Omental fat pad (tissue), 4 donors: ENCODE results near the gene SH3RF3. TPM values are rescaled to one million over a fixed set of nuclear protein-coding genes. Genes with fewer than 3 reads are reported as not detected.

Experiments
- ATAC-seq: fragments of 150-250 bp; one replicate; pipeline ENCODE4 v1.9.1; 2016; ENCODE audit warnings: mild to moderate bottlenecking, moderate library complexity; ENCODE audit not compliant: low FRiP score
- DNase-seq: peaks from one replicate; pipeline ENCODE4 v3.0.0-alpha.2; 2019; ENCODE audit warnings: low spot score
- total RNA-seq, 4 donors: library from RNA; depleted of rRNA; stranded (reverse); fragments of >200 nt; gene quantifications; one replicate each; pipeline ENCODE4 v1.1.0, GENCODE V29; 2016
- TF ChIP-seq, protein P1 (sequence below), 3 donors: fragments of 450-650 bp; IDR thresholded peaks; one replicate each; pipeline ENCODE4 v1.5.1; 2016 to 2017; ENCODE audit warnings: antibody characterized with exemption in 3 of 3, mild to moderate bottlenecking in 3 of 3, moderate library complexity in 2 of 3

Gene SH3RF3
- total RNA-seq, 4 donors from 2014 or later, result 6.5 to 16.6 (median 8.6) TPM

DNA sequence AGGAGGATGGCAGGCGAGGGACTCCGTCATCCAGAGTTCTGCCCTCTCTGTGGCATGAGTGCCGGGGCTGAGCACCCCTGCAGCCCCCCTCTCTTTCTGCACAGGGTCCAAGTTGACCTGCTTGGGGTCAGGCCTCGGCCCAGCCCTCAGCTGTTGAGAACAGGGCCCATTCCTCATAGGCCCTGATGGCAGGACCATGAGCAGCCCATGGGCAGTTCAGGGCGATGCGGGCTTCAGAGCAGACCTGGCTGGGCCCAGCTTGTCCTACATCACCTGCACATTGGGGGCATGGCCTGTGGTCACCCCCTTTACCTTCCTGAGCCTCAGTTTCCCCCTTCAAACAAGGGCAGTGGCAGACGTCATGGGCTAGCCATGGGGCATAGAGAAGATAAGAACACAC, 246.7 kb downstream of the SH3RF3 start:
- ATAC-seq (no peak), DNase-seq (no peak)
- TF ChIP-seq, protein P1, sequence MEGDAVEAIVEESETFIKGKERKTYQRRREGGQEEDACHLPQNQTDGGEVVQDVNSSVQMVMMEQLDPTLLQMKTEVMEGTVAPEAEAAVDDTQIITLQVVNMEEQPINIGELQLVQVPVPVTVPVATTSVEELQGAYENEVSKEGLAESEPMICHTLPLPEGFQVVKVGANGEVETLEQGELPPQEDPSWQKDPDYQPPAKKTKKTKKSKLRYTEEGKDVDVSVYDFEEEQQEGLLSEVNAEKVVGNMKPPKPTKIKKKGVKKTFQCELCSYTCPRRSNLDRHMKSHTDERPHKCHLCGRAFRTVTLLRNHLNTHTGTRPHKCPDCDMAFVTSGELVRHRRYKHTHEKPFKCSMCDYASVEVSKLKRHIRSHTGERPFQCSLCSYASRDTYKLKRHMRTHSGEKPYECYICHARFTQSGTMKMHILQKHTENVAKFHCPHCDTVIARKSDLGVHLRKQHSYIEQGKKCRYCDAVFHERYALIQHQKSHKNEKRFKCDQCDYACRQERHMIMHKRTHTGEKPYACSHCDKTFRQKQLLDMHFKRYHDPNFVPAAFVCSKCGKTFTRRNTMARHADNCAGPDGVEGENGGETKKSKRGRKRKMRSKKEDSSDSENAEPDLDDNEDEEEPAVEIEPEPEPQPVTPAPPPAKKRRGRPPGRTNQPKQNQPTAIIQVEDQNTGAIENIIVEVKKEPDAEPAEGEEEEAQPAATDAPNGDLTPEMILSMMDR (IDR thresholded peaks at IDR 0.05), result no peak

DNA sequence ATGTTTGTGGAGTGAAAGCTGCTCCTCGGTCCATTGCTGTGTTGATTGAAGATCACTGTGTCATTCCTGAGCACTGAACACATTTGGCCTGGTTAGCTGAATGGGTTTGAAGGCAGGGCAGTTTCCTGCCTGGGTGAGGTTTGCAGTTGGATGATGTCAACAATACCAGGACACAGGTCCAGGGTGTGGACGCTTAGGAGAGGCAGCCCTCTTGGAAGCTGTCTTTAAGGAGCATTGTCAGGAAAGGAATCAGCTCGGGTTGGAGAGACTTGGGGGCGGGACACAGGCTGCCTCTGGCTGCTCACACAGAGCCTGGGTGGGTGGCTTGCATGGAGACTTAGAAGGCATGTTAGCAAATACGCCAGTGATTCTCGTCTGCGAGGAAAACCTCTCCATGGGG, 247.1 kb downstream of the SH3RF3 start:
- ATAC-seq (no peak), DNase-seq (no peak)
- TF ChIP-seq, protein P1 (IDR thresholded peaks at IDR 0.05), result no peak

DNA sequence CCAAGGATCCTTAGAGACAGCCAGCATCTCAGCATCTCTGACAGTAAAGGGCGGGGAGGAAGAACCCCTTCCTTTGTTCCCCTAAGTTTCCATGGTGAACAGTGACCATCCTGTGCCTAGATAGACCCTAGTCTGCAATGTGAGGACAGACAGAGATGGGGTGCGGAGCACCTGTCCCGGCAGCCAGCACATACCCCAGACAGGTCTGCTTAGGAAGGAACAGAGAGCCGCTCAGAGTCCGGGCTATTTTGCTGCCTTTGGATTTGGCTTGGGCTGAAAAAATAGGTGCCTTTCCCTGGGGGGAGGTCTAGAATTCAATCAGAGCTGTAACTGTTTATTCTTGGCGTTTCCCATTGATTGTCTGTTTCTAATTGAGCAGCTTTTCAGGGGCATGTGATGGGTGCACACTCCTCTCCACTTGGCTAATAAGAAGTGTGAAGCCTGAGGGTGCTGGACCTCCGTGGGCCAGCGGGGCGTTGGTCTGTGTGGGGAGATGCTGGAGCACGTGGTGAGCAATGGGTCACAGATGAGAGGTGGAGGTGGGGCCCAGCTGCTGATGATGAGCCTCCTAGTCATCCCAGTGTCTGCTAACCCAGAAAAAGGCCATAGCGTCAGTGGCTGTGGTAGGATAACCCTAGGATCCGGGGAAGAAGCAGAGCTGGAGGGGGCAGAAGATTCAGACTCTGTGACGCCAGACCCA, 247.9 kb downstream of the SH3RF3 start:
- TF ChIP-seq, protein P1 (IDR thresholded peaks at IDR 0.05), result no peak
- DNase-seq (no peak), ATAC-seq (no peak)

DNA sequence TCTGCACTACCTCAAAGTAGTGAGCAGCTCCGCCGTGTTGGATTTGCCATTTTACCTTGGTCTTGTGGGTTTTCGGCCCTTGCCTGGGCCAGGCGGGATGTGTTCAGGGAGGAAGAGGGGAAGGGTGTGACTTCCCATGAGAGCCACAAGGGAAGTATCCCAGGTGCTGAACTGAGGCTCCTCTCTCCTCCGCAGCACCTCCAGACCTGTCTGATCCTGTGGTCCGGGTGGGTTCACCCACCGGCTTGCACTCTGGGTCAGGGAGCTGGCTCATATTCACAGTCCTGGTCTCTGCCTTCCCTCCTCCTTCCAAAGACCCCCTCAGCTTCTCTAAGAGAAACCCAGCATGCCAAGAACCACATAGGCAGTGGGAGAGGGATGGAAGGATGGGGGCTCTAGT, 249.0 kb downstream of the SH3RF3 start:
- DNase-seq (no peak), ATAC-seq (no peak)
- TF ChIP-seq, protein P1 (IDR thresholded peaks at IDR 0.05), result no peak

DNA sequence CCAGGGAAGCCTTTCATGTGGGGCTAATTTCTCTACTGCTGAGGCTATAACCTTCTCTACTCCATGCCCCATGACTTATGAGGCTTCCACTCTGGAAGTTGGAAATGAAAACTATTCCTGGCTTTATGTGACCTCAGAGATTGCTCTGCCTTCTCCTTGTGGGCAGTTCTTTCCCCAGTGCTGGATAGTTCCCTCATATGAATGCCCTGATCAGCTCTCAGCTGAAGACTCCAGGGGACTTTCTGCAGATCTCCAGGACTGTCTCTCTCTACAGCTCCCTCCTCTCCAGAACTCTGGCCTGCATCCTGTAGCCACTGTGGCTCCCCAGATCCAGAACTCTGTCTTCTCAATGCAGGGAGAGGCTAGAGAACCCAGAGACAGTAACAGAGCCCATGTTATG, 249.7 kb downstream of the SH3RF3 start:
- DNase-seq (no peak), ATAC-seq (no peak)
- TF ChIP-seq, protein P1 (IDR thresholded peaks at IDR 0.05), result no peak

DNA sequence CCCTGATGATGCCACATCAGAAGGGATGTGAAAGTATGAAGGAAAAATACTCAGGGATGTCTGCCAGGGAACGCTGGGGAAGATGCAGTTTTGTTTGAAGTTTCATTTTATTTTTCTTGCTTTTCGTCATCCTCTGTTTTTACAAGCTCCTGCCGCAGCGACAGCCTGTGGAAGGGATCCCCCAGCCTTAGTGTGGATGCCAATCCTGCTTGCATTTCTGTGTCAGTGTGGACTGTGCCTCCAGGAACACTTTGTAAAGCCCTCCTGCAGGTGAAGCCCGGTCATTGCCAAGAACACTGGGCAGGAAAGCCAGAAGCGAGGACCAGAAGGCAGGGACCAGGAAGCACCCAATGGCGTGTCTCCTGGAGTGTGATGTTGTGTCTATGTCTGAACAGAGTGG, 250.5 kb downstream of the SH3RF3 start:
- no peak for DNase-seq
- TF ChIP-seq, protein P1 (IDR thresholded peaks at IDR 0.05), result no peak
- ATAC-seq, result no peak
